Stimulated activated CD4-positive, alpha-beta T cell treated with anti-CD3 and anti-CD28 coated beads, Interleukin-1b, Interleukin-23, amount 100 ng/mL, for 24 hours (primary cell): ENCODE measurements around the gene ORMDL3.

Source experiments
- DNase-seq, 4 experiments: peaks; one replicate each; pipeline ENCODE4 v3.0.0-alpha.2; 2020; ENCODE audit warnings: low read depth in 4 of 4, low spot score in 1 of 4

The ORMDL3 gene, protein sequence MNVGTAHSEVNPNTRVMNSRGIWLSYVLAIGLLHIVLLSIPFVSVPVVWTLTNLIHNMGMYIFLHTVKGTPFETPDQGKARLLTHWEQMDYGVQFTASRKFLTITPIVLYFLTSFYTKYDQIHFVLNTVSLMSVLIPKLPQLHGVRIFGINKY

GRCh38 chr17:39927101-39927928 lies at the start of gene ORMDL3, which contains the start of gene LRRC3C:
TSS of gene ORMDL3 (minus strand) at chr17:39927601. CDS start at chr17:39924203, 3,398 bp downstream.
TSS of gene LRRC3C (plus strand) at chr17:39927732. CDS start at chr17:39941524, 13,792 bp downstream.
- DNase-seq: peak; percentile 71 to 90 (median 86)

GRCh38 chr17:39975801-39976200 lies 48.4 kb upstream of the ORMDL3 start:
- DNase-seq: no peak

DNA sequence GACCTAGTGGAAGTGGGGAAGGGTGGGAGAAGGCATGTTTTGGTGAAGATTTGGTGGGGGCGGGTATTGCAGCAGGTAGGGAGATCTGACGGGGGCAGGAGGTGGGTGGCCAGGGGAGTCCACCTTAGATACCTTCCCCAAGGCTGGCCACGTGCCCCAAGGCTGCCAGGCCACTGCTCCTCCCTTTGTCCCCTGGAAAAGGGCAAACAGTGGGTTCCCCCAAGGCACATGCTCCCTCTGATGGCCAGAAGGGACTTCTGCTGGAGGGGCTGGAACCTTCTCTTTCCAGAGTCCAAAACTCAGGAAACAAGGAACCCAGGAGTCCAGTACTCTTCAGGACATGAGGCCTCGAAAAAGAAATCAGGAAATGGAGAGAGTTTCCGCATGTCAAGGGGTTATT lies 47.0 kb upstream of the ORMDL3 start:
- no peak for DNase-seq

DNA sequence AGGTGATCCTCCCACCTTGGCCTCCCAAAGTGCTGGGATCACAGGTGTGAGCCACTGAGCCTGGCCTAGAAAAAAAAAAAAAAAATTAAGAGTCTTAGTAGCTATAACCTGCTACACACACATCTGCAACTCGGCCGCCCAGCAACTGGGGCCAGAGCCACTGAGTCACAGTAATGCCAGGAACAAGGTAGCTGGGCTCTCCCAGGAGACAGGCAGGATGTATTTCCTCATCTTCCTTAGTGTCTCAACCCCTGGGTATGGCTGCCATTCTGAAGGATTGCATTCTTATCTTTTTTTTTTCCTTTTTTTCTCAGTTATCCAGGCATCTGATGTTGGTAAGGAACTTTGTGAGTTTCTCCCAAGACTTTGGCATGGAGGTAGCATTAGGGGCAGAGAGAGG lies 46.1 kb upstream of the ORMDL3 start:
- DNase-seq: no peak

- DNase-seq: no peak
Observed at GRCh38 chr17:39972271-39972670, 44.9 kb upstream of the ORMDL3 start.

- DNase-seq: no peak
Observed at GRCh38 chr17:39971076-39971603, 43.7 kb upstream of the ORMDL3 start.

DNA sequence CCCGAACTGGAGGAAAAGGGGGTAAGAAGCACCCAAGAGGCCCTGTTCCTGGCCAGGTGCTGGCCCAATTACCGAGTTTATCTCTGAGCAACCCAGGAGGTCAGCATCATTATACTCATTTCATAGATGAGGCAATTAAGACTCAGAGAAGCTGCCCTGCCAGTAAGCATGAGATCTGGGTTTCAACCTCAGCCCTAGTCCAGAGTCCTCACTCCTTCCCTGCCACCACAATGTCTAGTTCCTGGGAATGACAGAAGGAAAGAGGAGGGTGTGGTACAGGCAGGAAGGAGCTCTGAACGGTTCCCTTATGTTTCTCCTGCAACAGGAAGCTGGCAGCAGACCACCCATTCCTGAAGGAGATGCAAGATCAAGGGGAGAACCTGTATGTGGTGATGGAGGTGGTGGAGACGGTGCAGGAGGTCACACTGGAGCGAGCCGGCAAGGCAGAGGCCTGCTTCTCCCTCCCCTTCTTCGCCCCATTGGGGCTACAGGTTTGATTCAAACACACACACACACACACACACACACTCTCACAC lies 42.8 kb upstream of the ORMDL3 start:
- no peak for DNase-seq

DNA sequence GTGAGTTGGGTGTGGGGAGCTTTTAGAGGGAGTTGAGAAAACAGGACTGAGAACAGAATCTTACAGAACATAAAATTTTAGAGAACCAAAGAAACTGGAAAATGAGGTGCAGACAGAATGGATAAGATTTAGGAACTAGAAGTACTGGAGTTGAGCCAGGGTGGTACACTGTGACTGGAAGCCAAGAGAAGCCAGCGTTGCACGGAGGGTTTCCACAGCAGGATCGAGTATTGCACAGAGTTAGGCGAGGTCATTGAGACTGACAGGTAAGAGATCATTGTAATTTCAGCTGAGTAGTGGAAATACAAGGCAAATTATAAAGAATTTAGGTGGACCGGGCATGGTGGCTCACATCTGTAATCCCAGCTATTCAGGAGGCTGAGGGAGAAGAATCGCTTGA lies 42.0 kb upstream of the ORMDL3 start:
- DNase-seq: no peak

DNA sequence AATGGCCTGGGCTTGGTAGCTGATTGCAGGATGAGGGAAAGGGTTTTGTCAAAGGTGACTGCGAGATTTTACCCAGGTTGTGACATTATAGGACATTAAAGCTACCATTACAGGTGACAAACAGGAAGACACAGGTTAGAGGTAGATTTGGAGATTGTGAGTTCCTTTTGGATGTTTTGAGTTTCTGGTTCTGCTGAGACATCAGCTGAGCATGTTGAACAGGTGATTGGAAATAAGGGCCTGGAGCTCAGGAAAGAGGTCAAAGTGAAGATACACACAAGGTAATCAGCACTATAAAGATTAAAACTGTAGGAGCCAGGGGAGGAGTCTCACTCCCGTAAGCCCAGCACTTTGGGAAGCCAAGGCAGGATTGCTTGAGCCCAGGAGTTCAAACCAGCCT lies 41.4 kb upstream of the ORMDL3 start:
- DNase-seq: no peak

DNA sequence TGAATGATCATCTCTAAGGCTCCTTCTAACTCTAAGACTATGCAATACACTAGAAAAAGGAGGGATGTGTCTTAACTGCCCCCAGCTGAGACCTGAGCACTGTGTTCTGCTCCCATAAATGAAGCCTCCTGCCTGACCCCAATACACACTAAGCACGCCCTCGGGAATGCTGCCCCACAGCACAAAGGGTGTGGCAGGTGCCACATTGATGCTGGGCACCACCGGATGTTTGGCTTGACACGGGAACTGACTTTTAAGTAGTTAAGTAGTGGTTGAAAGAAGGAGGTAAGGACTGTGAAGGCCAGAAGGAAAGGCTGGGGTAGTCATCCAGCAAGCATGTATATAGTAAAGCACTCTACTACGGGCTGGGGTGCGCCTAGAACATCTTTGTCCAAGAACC lies 39.4 kb upstream of the ORMDL3 start:
- no peak for DNase-seq

DNA sequence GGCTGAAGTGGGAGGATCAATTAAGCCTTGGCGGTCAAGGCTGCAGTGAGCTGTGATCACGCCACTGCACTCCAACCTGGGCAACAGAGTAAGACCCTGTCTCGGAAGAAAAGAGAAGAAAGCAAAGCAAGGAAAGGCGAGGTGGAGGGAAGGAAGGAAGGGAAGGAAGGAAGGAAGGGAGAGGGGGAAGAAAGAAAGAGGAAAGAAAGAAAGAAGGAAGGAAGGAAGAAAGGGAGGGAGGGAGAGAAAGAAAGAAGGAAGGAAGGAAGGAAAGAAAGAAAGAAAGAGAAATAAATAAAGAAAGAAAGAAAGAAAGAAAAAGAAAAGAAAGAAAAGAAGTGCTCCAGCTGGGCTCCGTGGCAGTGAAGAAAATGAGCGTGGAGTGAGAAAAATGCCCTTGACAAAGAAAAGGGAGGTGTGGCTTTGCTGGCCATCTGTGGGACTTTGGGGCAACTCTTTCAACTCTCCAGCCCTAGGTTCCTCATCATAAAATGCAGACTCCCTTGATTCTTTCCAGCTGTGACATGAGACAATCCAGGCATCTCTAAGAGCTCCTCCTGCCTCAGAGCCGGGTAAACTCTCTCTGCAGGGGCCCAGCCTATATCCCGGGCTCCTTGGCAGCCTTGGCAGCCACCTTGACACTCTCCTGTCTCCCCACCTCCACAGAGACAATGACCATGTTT lies 37.8 kb upstream of the ORMDL3 start:
- DNase-seq: no peak

- no peak for DNase-seq
Observed at GRCh38 chr17:39963829-39964228, 36.4 kb upstream of the ORMDL3 start.

DNA sequence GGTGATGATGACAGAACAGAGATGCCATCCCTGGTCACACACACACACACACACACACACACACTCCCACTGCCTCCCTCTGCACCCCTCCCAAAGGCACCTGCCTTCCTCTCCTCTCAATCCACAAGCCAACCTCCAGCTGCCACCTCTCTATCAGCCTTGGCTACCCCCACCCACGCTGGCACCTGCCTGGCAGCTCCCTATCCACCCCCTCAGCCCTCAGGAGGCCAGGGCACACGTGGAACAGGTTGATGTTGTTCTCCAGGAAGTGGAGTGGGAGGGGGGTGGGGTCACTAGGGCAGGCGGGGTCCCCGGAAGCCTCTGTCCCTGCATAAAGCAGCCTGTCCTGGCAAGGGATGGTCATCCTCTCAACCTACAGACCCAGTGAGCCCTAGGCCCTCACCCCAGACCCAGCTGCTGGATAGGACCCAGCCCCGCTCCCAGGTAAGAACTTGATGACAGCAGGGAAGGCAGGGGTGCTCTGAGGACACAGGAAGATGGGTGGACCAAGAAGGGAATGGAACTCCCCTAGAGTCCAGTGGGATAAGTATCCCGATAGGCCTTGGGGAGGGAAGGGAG lies 35.3 kb upstream of the ORMDL3 start, which contains the start of gene GSDMA:
GSDMA (plus strand) TSS at position 363 of the 579 bp plus-strand sequence. CDS start 2,684 bp downstream, outside the sequence.
- DNase-seq: no peak

- DNase-seq: no peak
Observed at GRCh38 chr17:39960524-39961041, 33.2 kb upstream of the ORMDL3 start.

DNA sequence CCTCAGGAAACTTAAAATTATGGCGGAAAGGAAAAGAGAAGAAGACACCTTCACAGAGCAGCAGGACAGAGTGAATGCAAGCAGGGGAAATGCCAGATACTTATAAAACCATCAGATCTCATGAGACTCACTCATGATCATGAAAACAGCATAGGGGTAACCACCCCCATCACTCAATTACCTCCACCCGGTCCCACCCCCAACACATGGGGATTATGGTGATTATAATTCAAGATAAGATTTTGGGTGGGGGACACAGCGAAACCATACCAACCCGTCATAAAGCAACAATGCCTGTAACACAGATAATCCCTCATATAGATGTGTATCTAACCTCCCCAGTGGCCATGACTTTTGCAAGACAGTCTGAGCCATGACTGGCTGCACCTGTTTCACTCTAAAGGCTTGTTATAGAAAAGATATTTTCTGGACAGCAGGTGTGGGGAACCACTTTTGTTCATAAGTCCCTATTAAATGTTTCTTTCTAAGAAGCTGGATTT lies 28.4 kb upstream of the ORMDL3 start:
- DNase-seq: no peak

GRCh38 chr17:39954876-39955275 lies 27.5 kb upstream of the ORMDL3 start:
- no peak for DNase-seq

GRCh38 chr17:39953471-39953888 lies 26.1 kb upstream of the ORMDL3 start:
- no peak for DNase-seq

DNA sequence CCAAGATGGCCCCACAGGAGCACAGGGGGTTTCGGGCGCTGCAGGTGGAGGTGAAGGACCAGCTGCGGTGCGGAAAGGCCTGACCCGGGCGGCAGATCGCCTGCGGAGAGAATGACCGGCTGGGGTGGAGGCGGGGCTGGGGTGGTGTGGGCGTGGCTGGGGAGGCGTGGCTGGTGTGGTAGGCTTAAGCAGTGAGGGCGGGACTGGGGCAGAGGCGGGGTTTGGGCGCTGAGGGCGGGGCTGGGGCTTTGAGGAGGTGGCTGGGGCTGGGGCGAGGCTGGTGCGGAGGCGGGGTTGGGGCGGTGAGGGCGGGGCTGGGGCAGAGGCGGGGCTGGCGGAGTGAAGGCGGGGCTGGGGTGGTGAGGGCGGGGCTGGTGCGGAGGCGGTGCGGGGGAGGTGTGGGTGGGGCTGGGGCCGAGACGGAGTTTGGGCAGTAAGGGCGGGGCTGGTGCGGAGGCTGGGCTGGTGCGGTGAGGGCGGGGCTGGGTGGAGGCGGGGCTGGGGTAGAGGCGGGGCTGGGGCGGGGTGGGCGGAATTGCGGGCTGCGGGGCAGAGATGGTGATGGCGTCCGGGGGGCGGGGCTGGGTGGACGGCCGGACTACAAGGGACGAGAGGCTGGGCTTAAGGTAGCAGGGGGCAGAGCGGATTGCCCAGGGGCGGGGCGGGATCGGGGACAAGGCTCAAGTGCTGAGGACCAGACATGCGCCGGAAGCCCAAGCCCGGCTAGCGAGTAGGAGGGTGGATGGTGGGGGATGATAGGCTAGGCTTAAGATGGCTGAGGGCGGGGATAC lies 25.5 kb upstream of the ORMDL3 start:
- DNase-seq: peak; percentile 79 to 90 (median 82)

GRCh38 chr17:39951924-39952679 lies 24.7 kb upstream of the ORMDL3 start:
- no peak for DNase-seq
